IMR-90 (cell line): ENCODE measurements around the gene TRAF6. TPM values are rescaled to one million over a fixed set of nuclear protein-coding genes. Genes with fewer than 3 reads are reported as not detected.

ENCODE experiments used
- ATAC-seq: fragments of 200-7000 bp; cut with Tn5 transposase; 2 replicates; pipeline ENCODE4 v1.9.1; 2020; ENCODE audit warnings: low read depth, mild to moderate bottlenecking, moderate library complexity
- BruUV-seq: library from RNA; stranded (reverse); fragments of 400-500 nt; replicated peaks from 2 replicates; lab custom pipeline; 2021; lab: Mats Ljungman, UMichigan
- CTCF ChIA-PET: fragments of 300-600 bp; formaldehyde crosslinking; extraction: SDS; loops from one replicate; lab custom pipeline; 2021; ENCODE audit warnings: antibody characterized with exemption; lab: Yijun Ruan, JAX
- POLR2A ChIA-PET: fragments of 300-600 bp; sonication (Branson Sonifier 250); formaldehyde crosslinking; loops from one replicate; lab custom pipeline; 2022; ENCODE audit warnings: antibody characterized with exemption; ENCODE audit not compliant: unreplicated experiment; lab: Charles Lee
- DNase-seq: peaks from one replicate; pipeline ENCODE4 v3.0.0; 2013
- H2AFZ ChIP-seq: replicated peaks from 2 replicates; pipeline ENCODE3; 2013; ENCODE audit warnings: low read length, mild to moderate bottlenecking; ENCODE audit not compliant: poor library complexity
- H2AK5ac ChIP-seq: 2 replicates; pipeline ENCODE4 v1.6.1; 2013; ENCODE audit warnings: low read depth, low read length, inconsistent platforms
- H2AK9ac ChIP-seq: replicated peaks from 2 replicates; pipeline ENCODE3; 2013; ENCODE audit warnings: mild to moderate bottlenecking, low read depth, low read length, moderate library complexity; ENCODE audit not compliant: poor library complexity
- H2BK120ac ChIP-seq: 2 replicates; pipeline ENCODE4 v1.6.1; 2013; ENCODE audit warnings: low read depth, low read length, inconsistent platforms
- H2BK15ac ChIP-seq: 3 replicates; pipeline ENCODE4 v1.6.1; 2013; ENCODE audit warnings: low read depth, low read length, inconsistent platforms
- H2BK20ac ChIP-seq: 2 replicates; pipeline ENCODE4 v1.6.1; 2013; ENCODE audit warnings: low read depth, mild to moderate bottlenecking, inconsistent platforms, low read length, moderate library complexity
- H2BK5ac ChIP-seq: 2 replicates; pipeline ENCODE4 v1.6.1; 2013; ENCODE audit warnings: mild to moderate bottlenecking, low read depth, low read length, inconsistent platforms; ENCODE audit not compliant: poor library complexity, severe bottlenecking
- H3K14ac ChIP-seq: replicated peaks from 2 replicates; pipeline ENCODE4 v1.6.1; 2013; ENCODE audit warnings: low read depth, low read length, inconsistent platforms
- H3K18ac ChIP-seq: 2 replicates; pipeline ENCODE4 v1.6.1; 2013; ENCODE audit warnings: low read depth, low read length, control low read depth
- H3K23ac ChIP-seq: 2 replicates; pipeline ENCODE4 v1.6.1; 2013; ENCODE audit warnings: low read depth, low read length, inconsistent platforms
- H3K27ac ChIP-seq: 2 replicates; pipeline ENCODE4 v1.5.1; 2013; ENCODE audit warnings: mild to moderate bottlenecking, control low read depth, low read length; ENCODE audit not compliant: insufficient read depth
- H3K27me3 ChIP-seq: 2 replicates; pipeline ENCODE4 v1.6.1; 2013; ENCODE audit warnings: low read length; ENCODE audit not compliant: control insufficient read depth, insufficient read depth
- H3K36me3 ChIP-seq: 2 replicates; pipeline ENCODE4 v1.6.1; 2013; ENCODE audit warnings: low read length, mixed read lengths; ENCODE audit not compliant: control insufficient read depth, insufficient read depth
- H3K4ac ChIP-seq: 2 replicates; pipeline ENCODE4 v1.6.1; 2013; ENCODE audit warnings: low read depth, low read length, inconsistent platforms
- H3K4me1 ChIP-seq: 2 replicates; pipeline ENCODE4 v1.6.1; 2013; ENCODE audit warnings: low read length, mixed read lengths; ENCODE audit not compliant: control insufficient read depth, insufficient read depth
- H3K4me2 ChIP-seq: 2 replicates; pipeline ENCODE4 v1.6.1; 2013; ENCODE audit warnings: low read depth, mild to moderate bottlenecking, control low read depth, low read length, moderate library complexity
- H3K4me3 ChIP-seq: 2 replicates; pipeline ENCODE4 v1.5.1; 2013; ENCODE audit warnings: low read depth, mild to moderate bottlenecking, control low read depth, low read length, moderate library complexity; ENCODE audit not compliant: insufficient read depth
- H3K56ac ChIP-seq: 2 replicates; pipeline ENCODE4 v1.6.1; 2013; ENCODE audit warnings: low read length, inconsistent platforms; ENCODE audit not compliant: insufficient read depth; ENCODE audit errors: extremely low read depth
- H3K79me1 ChIP-seq, 2 experiments: 2 replicates each; pipeline ENCODE4 v1.6.1; 2013; ENCODE audit warnings: low read length in 2 of 2, inconsistent platforms in 1 of 2, low read depth in 1 of 2
- H3K9ac ChIP-seq: 2 replicates; pipeline ENCODE4 v1.6.1; 2013; ENCODE audit warnings: low read depth, low read length, control low read depth
- H3K9me1 ChIP-seq: 2 replicates; pipeline ENCODE4 v1.6.1; 2013; ENCODE audit warnings: low read length, inconsistent platforms; ENCODE audit not compliant: insufficient read depth
- H3K9me3 ChIP-seq: 2 replicates; pipeline ENCODE4 v1.6.1; 2013; ENCODE audit warnings: low read length; ENCODE audit not compliant: control insufficient read depth, insufficient read depth
- H4K20me1 ChIP-seq: 2 replicates; pipeline ENCODE4 v1.6.1; 2013; ENCODE audit warnings: low read length, inconsistent platforms; ENCODE audit not compliant: insufficient read depth
- H4K5ac ChIP-seq: 2 replicates; pipeline ENCODE4 v1.6.1; 2013; ENCODE audit warnings: mild to moderate bottlenecking, low read depth, low read length, control low read depth
- H4K8ac ChIP-seq, 2 experiments: 2 replicates each; pipeline ENCODE4 v1.6.1; 2013; ENCODE audit warnings: low read depth in 2 of 2, low read length in 2 of 2, control low read depth in 1 of 2, inconsistent platforms in 1 of 2
- H4K91ac ChIP-seq: 2 replicates; pipeline ENCODE4 v1.6.1; 2013; ENCODE audit warnings: low read depth, low read length, inconsistent platforms; ENCODE audit not compliant: insufficient read depth
- CEBPB ChIP-seq: IDR thresholded peaks from 2 replicates; pipeline ENCODE4 v1.6.1; 2012; ENCODE audit warnings: low read depth, low read length, improper control_type of control experiment
- CHD1 ChIP-seq: IDR thresholded peaks from 2 replicates; pipeline ENCODE4 v1.6.1; 2012; ENCODE audit warnings: low read depth, low read length, improper control_type of control experiment
- CTCF ChIP-seq: conservative IDR thresholded peaks from 2 replicates; pipeline ENCODE4 v1.5.1; 2012; ENCODE audit warnings: mild to moderate bottlenecking, low read depth, low read length, improper control_type of control experiment
- ELK1 ChIP-seq: fragments of 150-350 bp; IDR thresholded peaks from 2 replicates; pipeline ENCODE4 v1.6.1; 2016; ENCODE audit warnings: low read depth, mild to moderate bottlenecking, low read length, moderate library complexity, borderline replicate concordance
- FOS ChIP-seq: fragments of 150-350 bp; IDR thresholded peaks from 2 replicates; pipeline ENCODE4 v1.6.1; 2016; ENCODE audit warnings: low read depth, low read length
- MAFK ChIP-seq: IDR thresholded peaks from 2 replicates; pipeline ENCODE4 v1.6.1; 2012; ENCODE audit warnings: low read depth, low read length, improper control_type of control experiment
- MAZ ChIP-seq: IDR thresholded peaks from 2 replicates; pipeline ENCODE4 v1.6.1; 2012; ENCODE audit warnings: low read depth, mild to moderate bottlenecking, low read length, improper control_type of control experiment, moderate library complexity, borderline replicate concordance
- MXI1 ChIP-seq: IDR thresholded peaks from 2 replicates; pipeline ENCODE4 v1.6.1; 2012; ENCODE audit warnings: low read depth, mild to moderate bottlenecking, low read length, moderate library complexity, borderline replicate concordance
- NFE2L2 ChIP-seq: fragments of 150-350 bp; IDR thresholded peaks from 2 replicates; pipeline ENCODE4 v1.6.1; 2016; ENCODE audit warnings: low read depth, mild to moderate bottlenecking, low read length
- RAD21 ChIP-seq: IDR thresholded peaks from 2 replicates; pipeline ENCODE4 v1.6.1; 2012; ENCODE audit warnings: low read length, improper control_type of control experiment
- RCOR1 ChIP-seq: IDR thresholded peaks from 2 replicates; pipeline ENCODE4 v1.6.1; 2012; ENCODE audit warnings: mild to moderate bottlenecking, low read length, improper control_type of control experiment; ENCODE audit not compliant: insufficient replicate concordance
- SMC3 ChIP-seq: fragments of 150-350 bp; IDR thresholded peaks from 2 replicates; pipeline ENCODE4 v1.6.1; 2016; ENCODE audit warnings: low read depth, mild to moderate bottlenecking, antibody characterized with exemption, low read length, moderate library complexity
- USF2 ChIP-seq: fragments of 150-350 bp; IDR thresholded peaks from 2 replicates; pipeline ENCODE4 v1.6.1; 2017; ENCODE audit warnings: mild to moderate bottlenecking, antibody characterized with exemption, low read length, low read depth
- WGBS, 2 experiments: methylation state at CpG; one replicate each; pipeline versions ENCODE4 v1.1.5 to v1.1.7; 2013; ENCODE audit warnings: missing lambda C conversion rate in 2 of 2; ENCODE audit not compliant: insufficient read length in 1 of 2; ENCODE audit errors: extremely low coverage in 2 of 2; 5-methylcytosine and 5-hydroxymethylcytosine counted together
- dilution Hi-C: fragments of 300-500 bp; cut with HindIII; formaldehyde crosslinking; loops from one replicate; pipeline ENCODE4 v1.14.3; 2018; ENCODE audit warnings: low sequenced_read_pairs; ENCODE audit not compliant: unreplicated experiment
- in situ Hi-C: fragments of 300-500 bp; cut with MboI; formaldehyde crosslinking; loops from 3 replicates; pipeline ENCODE4 v1.14.3; 2019; ENCODE audit warnings: low sequenced_read_pairs, inconsistent platforms, mixed read lengths
- intact Hi-C: fragments of 100-400 bp; cut with micrococcal nuclease; formaldehyde crosslinking; loops from 2 replicates; pipeline ENCODE4 v1.10.0; 2022
- polyA plus RNA-seq, 3 experiments: library from polyadenylated mRNA; depleted of rRNA; stranded (reverse); fragments of >200 nt; gene quantifications; 2 replicates each; pipeline ENCODE4 v1.2.3, GENCODE V29; 2012; ENCODE audit warnings: low replicate concordance in 1 of 3
- total RNA-seq: library from RNA; depleted of rRNA; stranded (reverse); fragments of >200 nt; gene quantifications from 2 replicates; pipeline ENCODE4 v1.2.3, GENCODE V29; 2012

TRAF6 gene
- total and polyA plus RNA-seq, 2 of the 4 experiments (the other 2 are of a cell fraction) = 6.0 to 17.6 TPM

- no peak overlapping the region for H3K27ac ChIP-seq
- H3K4me1 ChIP-seq = peaks cover 39% of the 10 kb centered on the region
- H4K20me1 ChIP-seq = no peaks in the 10 kb centered on the region
- TF ChIP-seq SMC3 (no peak), CTCF (no peak), FOS (no peak), MAFK (no peak), USF2 (no peak), ELK1 (no peak), MXI1 (no peak), CEBPB (no peak), RAD21 (no peak), RCOR1 (no peak), NFE2L2 (no peak), MAZ (no peak), CHD1 (no peak)
- no peak overlapping the region for H2AK9ac ChIP-seq
- H3K23ac ChIP-seq = peak overlapping the region; percentile 52; the same call in 1 of the 2 replicates
- 0 out of 2 replicates have a peak overlapping the region, but pooled peaks have one; percentile 9 for H4K91ac ChIP-seq
- ATAC-seq (no peak), DNase-seq (no peak)
- CTCF ChIA-PET = interaction anchor here (1.1 to 2.1 kb wide), 2 partner anchors 26 to 40 kb away, joined by 3 to 9 read pairs; no protein-coding TSS in a partner anchor
- H2BK15ac ChIP-seq = peak overlapping the region; percentile 57; the same call in 2 of the 3 replicates
- H3K27me3 ChIP-seq = no peaks in the 10 kb centered on the region
- H4K8ac ChIP-seq = peak overlapping the region in 1 of 2 experiments; percentile 48; a peak in 2 of 4 replicates
- H3K4me3 ChIP-seq = no peak overlapping the region
- intact Hi-C loops = no loop called here
- peak overlapping the region; percentile 54 for H2BK20ac ChIP-seq
- no peak overlapping the region for H3K4me2 ChIP-seq
- H2AK5ac ChIP-seq = no peak overlapping the region; the same call in 1 of the 2 replicates
- no peaks in the 10 kb centered on the region for H3K36me3 ChIP-seq
- no CpG with 5 or more reads among the region's 1 CpG for WGBS, 2 experiments
- peak overlapping the region; percentile 58; the same call in 1 of the 2 replicates for H3K4ac ChIP-seq
- BruUV-seq = no TSS peak
- H2BK120ac ChIP-seq = peak overlapping the region; percentile 68
- H3K9me1 ChIP-seq = peaks cover 35% of the 10 kb centered on the region
- H3K14ac ChIP-seq = peak overlapping the region; percentile 44; the same call in 1 of the 2 replicates
- H3K18ac ChIP-seq = peak overlapping the region; percentile 12; the same call in 1 of the 2 replicates
- POLR2A ChIA-PET = interaction anchor here (0.6 kb wide), 1 partner anchor 33 kb away, joined by 3 read pairs; no protein-coding TSS in a partner anchor
- H2BK5ac ChIP-seq = no peak overlapping the region
- H3K9ac ChIP-seq = no peak overlapping the region
- H3K56ac ChIP-seq = no peak overlapping the region
- H3K79me1 ChIP-seq = peaks cover 0 to 9% of the 10 kb centered on the region in 2 experiments; a peak in 1 of 4 replicates
- H3K9me3 ChIP-seq = no peaks in the 10 kb centered on the region
- no peak overlapping the region for H4K5ac ChIP-seq
- dilution Hi-C loops = no loop called here
- H2AFZ ChIP-seq = no peak overlapping the region
- in situ Hi-C loops = loop anchor here (25.0 kb wide), 1 partner anchor 841 kb away; the partner anchor contains the start of gene FJX1
Observed at GRCh38 chr11:36452961-36453360, 57.1 kb downstream of the TRAF6 start.
